ENCODE results near the gene DNAH8.

DNAH8 gene

DNA sequence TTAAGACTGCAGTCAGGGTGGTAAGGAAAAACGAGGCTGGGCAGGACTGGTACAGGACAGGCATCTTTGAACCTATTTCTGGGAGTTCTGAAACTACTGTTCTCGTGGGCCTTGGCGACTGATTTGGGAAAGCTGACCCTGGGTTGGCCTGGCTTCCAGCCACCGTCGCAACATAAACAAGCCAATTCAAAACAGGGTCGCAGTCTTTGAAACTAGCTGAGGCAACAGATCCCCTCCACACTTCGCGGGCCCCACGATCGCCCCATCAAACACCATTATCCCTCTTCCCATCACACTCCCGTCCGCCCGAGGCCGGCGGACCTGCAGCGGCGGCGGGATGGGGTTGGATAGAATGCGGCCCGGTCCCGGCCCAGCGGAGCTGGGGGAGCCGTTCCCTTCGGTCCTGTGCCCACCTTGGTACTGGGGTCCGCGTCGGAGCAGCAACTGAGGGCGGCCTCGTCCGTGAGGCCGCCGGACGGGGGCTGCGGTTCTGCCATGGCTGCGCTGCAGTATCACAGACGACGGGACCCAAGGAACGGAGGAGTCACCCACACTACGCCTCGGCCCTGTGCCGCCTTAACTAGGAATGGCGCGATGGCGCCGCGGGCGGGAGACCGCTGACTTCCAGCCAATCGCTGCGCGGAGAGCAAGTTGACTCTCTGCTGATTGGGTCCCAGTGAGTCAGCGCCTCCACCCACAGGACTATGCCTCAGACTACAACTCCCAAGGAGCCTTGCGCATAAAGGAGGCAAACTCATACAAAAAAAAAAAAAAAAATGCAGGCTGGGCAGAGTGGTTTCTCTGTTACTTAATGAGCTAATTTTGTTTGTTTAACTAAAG lies 12.3 kb upstream of the DNAH8 start, which contains the start of gene GLO1:
Gene GLO1 (minus strand): TSS at position 588 of the 840 bp plus-strand sequence. CDS start 91 bp downstream, at position 497.
- DNase-seq (ENCODE audit: low read depth): peak; percentile 88

- no peak for DNase-seq (ENCODE audit: low read depth)
Observed at GRCh38 chr6:38703949-38704590, 11.0 kb upstream of the DNAH8 start.

DNA sequence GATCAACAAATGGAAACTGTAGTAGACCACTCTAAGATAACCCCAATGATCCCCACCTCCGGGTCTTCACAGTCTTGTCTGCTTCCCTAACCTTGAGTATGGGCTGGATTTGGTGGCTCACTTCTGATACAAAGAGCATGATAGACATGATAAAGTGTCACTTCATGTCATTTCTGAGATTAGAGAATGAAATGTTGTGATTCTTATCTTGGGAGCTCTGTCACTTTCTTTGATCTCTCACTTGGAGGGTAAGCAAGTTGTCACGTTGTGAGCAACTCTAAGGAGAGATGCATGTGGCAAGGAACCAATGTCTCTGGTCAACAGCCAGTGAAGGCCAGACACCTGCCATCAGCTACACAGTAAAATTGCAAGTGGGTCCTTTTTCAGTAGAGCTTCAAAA lies 9.2 kb upstream of the DNAH8 start:
- DNase-seq (ENCODE audit: low read depth): no peak

DNA sequence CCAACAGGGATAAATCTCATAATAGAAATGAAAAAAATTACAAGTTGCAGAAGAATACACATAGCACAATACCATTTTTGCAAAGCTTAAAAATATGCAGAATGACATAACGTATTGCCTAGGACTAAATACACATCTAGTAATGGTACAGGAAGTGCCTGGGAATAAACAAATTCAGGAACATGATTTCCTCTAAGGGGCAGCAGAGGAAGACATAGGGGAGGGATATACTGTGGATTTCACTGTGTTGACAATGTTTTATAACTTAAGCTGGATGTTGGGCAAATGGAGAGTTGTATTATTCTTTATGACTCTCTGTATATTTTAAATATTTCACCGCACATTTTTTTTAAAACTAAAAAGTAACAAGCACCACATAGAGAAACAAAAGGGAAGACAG lies 6.6 kb upstream of the DNAH8 start:
- DNase-seq (ENCODE audit: low read depth): no peak

GRCh38 chr6:38713812-38714211 lies 1.3 kb upstream of the DNAH8 start:
- no peak for DNase-seq (ENCODE audit: low read depth)

DNA sequence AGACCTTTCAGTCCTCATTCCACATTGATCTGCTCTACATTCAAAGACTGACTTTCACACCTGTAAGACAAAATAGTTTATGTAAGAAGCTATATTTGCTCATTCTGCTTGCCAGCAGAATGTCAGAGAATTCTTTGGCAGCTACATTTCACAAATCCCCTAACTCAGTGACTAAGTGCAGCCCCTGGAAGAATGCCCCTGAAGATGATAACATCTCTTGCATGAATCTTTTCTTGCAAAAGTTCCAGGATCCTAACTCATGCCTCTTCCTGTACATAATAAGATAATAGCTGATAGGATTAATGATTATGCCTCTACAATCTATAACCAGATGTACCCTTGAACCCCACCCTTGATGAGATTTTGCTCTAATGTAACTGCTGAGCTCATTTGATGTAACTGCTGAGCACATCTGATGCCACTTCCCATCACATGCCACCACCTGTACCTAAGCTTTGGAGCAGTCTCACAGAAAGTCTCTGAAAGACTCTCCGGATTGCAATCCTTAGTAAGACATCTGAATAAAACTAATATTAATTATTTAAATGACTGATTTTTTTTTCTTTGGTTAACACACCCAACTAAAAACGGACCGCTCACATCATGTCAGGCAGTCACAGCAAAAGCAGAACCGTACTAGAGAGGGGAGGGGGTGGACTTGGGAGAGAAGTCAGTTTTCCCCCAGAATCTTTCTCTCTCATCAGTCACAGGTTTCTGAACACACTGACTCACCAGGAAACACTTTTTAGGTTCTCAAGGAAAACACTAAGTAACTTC lies 684 bp upstream of the DNAH8 start:
- no peak for DNase-seq (ENCODE audit: low read depth)

GRCh38 chr6:38716825-38717224 lies 1.7 kb downstream of the DNAH8 start:
- no peak for DNase-seq (ENCODE audit: low read depth)

DNA sequence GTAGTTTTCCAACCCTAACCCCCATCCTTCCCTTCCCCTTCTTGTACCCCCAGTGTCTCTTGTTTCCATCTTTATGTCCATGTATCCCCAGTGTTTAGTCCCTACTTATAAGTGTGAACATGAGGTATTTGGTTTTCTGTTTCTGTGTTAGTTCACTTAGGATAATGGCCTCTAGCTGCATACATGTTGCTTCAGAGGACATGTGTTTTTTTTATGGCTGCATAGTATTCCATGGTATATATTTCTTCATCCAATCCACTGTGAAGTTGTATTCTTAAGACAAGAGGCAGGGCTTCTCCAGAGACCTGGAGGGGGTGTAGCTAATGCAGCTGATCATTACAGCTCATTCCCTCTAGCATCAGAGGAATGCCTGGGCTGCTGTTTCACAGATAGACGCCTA lies 4.2 kb downstream of the DNAH8 start:
- DNase-seq (ENCODE audit: low read depth): no peak

DNA sequence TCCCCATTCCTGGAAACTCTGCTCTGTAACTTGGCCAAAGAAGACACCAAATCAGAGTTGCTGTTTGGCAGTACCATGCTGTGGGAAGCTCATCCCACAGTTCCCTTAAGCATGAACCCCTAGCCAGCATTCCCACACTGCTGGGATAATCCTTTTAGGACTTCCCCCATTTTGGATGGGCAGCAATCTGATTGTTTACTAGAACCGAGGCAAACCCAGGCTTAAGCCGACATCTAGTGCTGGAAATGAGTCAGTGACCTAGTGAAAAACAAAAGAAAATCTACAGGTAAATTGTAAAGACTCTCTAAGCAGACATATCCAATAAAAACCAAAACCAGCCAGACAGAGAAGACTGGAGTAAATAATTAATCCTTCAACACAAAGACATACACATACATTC lies 5.2 kb downstream of the DNAH8 start:
- DNase-seq (ENCODE audit: low read depth): no peak

- no peak for DNase-seq (ENCODE audit: low read depth)
Observed at GRCh38 chr6:38722038-38722437, 6.9 kb downstream of the DNAH8 start.

- DNase-seq (ENCODE audit: low read depth): no peak
Observed at GRCh38 chr6:38722727-38723334, 7.7 kb downstream of the DNAH8 start.

DNA sequence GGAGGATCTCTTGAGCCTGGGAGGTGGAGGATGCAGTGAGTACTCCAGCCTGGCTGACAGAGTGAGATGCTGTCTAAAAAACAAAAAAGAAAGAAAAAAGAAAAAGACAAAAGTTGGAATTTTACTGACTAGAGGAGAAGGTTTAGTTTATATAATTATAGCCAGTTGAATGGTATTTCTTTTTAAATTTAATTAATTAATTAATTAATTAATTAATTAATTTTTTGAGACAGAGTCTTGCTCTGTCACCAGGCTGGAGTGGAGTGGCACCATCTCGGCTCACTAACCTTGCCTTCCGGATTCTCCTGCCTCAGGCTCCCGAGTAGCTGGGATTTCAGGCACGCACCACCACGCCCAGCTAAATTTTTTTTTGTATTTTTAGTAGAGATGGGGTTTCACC lies 8.7 kb downstream of the DNAH8 start:
- no peak for DNase-seq (ENCODE audit: low read depth)

DNA sequence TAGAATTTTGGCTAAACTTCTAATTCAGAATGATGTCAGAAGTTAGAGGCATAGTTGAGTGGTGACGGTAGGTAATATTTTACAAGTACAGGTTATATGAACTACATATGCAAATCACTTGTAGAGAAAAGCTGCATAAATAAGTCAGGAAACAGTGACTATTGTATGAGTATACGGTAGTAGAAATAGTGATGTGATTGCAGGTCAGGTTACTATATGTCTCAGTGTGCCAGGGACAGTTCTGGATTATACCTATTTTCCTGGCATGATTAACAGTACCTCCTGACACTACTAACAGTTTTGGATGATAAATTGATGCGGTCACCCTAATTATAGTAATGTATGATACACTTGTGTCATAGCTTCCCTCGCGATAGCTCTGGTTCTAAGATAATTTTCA lies 9.2 kb downstream of the DNAH8 start:
- DNase-seq (ENCODE audit: low read depth): no peak

DNA sequence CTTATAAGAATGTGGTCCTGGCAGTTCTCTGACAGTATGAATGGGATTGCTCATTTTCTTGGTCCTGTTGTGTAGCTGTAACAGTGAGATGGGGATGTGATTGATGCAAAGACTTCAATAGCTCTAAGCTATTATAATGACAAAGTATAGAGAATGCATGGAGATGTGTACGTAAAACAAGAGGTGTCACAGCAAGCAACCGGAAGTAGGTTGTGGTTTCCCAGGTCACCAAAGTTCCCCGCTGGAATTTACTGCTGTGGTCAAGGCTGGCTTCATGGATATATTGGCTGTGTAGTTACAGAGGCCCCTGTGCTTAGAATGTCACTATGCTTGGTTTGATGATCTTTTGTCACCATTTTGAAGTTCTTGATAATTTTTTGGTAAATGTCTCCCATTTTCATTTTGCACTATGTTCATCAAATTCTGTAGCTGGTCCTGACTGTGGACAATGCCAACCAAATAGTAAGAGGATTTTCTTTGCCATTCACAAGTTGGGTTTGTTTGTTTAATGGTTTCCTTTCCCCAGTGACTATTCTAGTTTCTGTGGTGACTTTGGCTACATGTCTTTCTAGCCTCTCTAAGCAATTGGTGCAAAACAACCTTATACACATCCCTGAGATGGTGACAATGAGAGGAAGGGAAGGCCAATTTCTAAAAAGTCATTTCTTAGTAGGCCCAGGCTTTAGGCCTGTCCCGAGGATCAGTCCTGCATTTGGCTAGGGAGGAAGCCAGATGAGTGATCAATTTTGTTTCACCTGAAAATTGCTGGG lies 10.5 kb downstream of the DNAH8 start:
- DNase-seq (ENCODE audit: low read depth): no peak

- DNase-seq (ENCODE audit: low read depth): no peak
Observed at GRCh38 chr6:38728203-38728602, 13.1 kb downstream of the DNAH8 start.

GRCh38 chr6:38730140-38730862 lies 15.2 kb downstream of the DNAH8 start:
- DNase-seq (ENCODE audit: low read depth): no peak

GRCh38 chr6:38736951-38737350 lies 21.8 kb downstream of the DNAH8 start:
- no peak for DNase-seq (ENCODE audit: low read depth)

GRCh38 chr6:38738261-38738660 lies 23.1 kb downstream of the DNAH8 start:
- no peak for DNase-seq (ENCODE audit: low read depth)

GRCh38 chr6:38739532-38739931 lies 24.4 kb downstream of the DNAH8 start:
- DNase-seq (ENCODE audit: low read depth): no peak

GRCh38 chr6:38749473-38749872 lies 34.4 kb downstream of the DNAH8 start:
- DNase-seq (ENCODE audit: low read depth): no peak

All from activated T-cell treated with anti-CD3 and anti-CD28 coated beads for 1 hour (primary cell).